Ishikawa (cell line): ENCODE data around the gene CDRT15.

Experiments
- CEBPB ChIP-seq: IDR thresholded peaks from 2 replicates; pipeline ENCODE4 v1.6.1; 2012
- EP300 ChIP-seq: IDR thresholded peaks from 2 replicates; pipeline ENCODE4 v1.6.1; 2012; ENCODE audit warnings: borderline replicate concordance
- FOXM1 ChIP-seq: IDR thresholded peaks from 2 replicates; pipeline ENCODE4 v1.6.1; 2012; ENCODE audit warnings: low read depth, borderline replicate concordance
- NFIC ChIP-seq: IDR thresholded peaks from 2 replicates; pipeline ENCODE4 v1.6.1; 2012
- RAD21 ChIP-seq: IDR thresholded peaks from 2 replicates; pipeline ENCODE4 v1.6.1; 2012; ENCODE audit warnings: low read depth
- TAF1 ChIP-seq: IDR thresholded peaks from 2 replicates; pipeline ENCODE4 v1.6.1; 2012; ENCODE audit warnings: low read depth, mild to moderate bottlenecking
- TEAD4 ChIP-seq: IDR thresholded peaks from 2 replicates; pipeline ENCODE4 v1.6.1; 2012
- TF ChIP-seq, protein P1 (sequence below): IDR thresholded peaks from 2 replicates; pipeline ENCODE4 v1.6.1; 2012
- TF ChIP-seq, protein P2 (sequence below): IDR thresholded peaks from 2 replicates; pipeline ENCODE4 v1.6.1; 2012
- TF ChIP-seq, protein P3 (sequence below): IDR thresholded peaks from 2 replicates; pipeline ENCODE4 v1.6.1; 2012; ENCODE audit warnings: low read depth, mild to moderate bottlenecking

DNA sequence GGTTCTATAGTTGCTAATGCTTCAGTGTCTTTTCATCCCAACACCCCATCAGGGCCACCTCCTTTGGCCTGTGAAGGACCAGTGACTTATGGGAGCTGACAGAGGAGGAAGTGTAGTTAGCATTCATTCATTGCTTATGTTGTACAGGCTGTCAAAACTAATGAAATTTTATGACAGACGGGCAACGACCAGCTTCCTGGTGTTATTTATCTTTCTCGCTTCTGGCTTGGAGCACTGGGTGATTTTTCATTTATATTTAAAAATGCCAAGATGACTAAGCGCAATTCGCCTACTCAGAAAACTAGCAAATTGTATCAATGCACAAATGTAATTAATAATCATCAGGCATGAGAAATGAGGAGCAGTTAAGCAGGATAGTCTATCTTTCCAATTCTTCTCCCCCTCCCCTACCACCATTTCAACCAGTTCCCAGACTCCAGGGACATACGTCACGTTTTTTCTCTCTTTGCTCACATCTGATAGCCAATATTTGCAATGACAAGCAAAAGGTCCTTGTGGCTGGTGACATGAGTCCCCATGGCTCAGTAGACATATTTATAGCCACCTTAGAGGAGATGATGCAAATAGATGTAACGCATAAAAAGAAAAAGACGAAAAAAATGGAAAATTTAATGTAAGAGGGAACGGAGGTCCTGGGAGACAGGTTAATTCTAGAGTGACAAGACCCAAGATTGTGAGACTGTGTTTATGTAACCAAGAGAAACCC lies 11.2 kb downstream of the CDRT15 start:
- TF ChIP-seq TEAD4, result no peak
- TF ChIP-seq, protein P1, sequence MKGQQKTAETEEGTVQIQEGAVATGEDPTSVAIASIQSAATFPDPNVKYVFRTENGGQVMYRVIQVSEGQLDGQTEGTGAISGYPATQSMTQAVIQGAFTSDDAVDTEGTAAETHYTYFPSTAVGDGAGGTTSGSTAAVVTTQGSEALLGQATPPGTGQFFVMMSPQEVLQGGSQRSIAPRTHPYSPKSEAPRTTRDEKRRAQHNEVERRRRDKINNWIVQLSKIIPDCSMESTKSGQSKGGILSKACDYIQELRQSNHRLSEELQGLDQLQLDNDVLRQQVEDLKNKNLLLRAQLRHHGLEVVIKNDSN, result no peak
- TF ChIP-seq CEBPB, result no peak
- TF ChIP-seq EP300, result no peak
- TF ChIP-seq, protein P2, sequence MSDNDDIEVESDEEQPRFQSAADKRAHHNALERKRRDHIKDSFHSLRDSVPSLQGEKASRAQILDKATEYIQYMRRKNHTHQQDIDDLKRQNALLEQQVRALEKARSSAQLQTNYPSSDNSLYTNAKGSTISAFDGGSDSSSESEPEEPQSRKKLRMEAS, result no peak
- TF ChIP-seq RAD21, result no peak
- TF ChIP-seq, protein P3, sequence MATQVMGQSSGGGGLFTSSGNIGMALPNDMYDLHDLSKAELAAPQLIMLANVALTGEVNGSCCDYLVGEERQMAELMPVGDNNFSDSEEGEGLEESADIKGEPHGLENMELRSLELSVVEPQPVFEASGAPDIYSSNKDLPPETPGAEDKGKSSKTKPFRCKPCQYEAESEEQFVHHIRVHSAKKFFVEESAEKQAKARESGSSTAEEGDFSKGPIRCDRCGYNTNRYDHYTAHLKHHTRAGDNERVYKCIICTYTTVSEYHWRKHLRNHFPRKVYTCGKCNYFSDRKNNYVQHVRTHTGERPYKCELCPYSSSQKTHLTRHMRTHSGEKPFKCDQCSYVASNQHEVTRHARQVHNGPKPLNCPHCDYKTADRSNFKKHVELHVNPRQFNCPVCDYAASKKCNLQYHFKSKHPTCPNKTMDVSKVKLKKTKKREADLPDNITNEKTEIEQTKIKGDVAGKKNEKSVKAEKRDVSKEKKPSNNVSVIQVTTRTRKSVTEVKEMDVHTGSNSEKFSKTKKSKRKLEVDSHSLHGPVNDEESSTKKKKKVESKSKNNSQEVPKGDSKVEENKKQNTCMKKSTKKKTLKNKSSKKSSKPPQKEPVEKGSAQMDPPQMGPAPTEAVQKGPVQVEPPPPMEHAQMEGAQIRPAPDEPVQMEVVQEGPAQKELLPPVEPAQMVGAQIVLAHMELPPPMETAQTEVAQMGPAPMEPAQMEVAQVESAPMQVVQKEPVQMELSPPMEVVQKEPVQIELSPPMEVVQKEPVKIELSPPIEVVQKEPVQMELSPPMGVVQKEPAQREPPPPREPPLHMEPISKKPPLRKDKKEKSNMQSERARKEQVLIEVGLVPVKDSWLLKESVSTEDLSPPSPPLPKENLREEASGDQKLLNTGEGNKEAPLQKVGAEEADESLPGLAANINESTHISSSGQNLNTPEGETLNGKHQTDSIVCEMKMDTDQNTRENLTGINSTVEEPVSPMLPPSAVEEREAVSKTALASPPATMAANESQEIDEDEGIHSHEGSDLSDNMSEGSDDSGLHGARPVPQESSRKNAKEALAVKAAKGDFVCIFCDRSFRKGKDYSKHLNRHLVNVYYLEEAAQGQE, result no peak
- no peak for TF ChIP-seq TAF1
- no peak for TF ChIP-seq NFIC
- TF ChIP-seq FOXM1, result no peak
